PC-9 (cell line): Measurements from ENCODE around the gene RADIL.

ENCODE experiments used
- EZH2 ChIP-seq: fragments of 200-600 bp; sonication (generic); IDR thresholded peaks from 2 replicates; pipeline ENCODE4 v1.8.0; 2017; ENCODE audit warnings: antibody characterized with exemption, low read depth
- TF ChIP-seq, protein P1 (sequence below): fragments of 200-600 bp; sonication (generic); conservative IDR thresholded peaks from 2 replicates; pipeline ENCODE4 v1.6.1; 2017; ENCODE audit warnings: mixed run types, antibody characterized with exemption, mild to moderate bottlenecking, moderate library complexity

DNA sequence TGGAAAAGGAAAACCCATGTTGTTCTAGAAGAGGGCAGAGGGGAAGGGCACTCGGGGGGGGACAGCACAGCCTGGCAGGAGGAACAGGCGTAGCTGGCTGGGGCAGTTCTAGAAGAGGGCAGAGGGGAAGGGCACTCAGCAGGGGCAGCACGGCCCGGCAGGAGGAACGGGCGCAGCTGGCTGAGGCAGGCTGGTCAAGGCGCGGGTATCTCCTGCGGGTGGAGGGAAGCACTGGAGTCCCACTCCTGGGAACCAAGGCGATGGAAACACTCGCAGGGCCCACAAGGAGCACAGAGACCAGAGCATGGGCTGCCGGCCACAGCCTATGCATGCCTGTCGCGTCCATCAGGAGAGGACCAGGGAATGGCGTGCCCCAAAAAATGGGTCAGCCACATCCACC, 58.4 kb downstream of the RADIL start:
- TF ChIP-seq, protein P1, sequence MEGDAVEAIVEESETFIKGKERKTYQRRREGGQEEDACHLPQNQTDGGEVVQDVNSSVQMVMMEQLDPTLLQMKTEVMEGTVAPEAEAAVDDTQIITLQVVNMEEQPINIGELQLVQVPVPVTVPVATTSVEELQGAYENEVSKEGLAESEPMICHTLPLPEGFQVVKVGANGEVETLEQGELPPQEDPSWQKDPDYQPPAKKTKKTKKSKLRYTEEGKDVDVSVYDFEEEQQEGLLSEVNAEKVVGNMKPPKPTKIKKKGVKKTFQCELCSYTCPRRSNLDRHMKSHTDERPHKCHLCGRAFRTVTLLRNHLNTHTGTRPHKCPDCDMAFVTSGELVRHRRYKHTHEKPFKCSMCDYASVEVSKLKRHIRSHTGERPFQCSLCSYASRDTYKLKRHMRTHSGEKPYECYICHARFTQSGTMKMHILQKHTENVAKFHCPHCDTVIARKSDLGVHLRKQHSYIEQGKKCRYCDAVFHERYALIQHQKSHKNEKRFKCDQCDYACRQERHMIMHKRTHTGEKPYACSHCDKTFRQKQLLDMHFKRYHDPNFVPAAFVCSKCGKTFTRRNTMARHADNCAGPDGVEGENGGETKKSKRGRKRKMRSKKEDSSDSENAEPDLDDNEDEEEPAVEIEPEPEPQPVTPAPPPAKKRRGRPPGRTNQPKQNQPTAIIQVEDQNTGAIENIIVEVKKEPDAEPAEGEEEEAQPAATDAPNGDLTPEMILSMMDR: no peak
- TF ChIP-seq EZH2: no peak
